DND-41 (cell line): ENCODE data around the gene DDX27.

Experiments
- EZH2 ChIP-seq: IDR thresholded peaks from 3 replicates; pipeline ENCODE4 v1.6.1; 2012; ENCODE audit warnings: borderline replicate concordance, low read depth, mild to moderate bottlenecking, moderate library complexity, low read length, inconsistent platforms; ENCODE audit not compliant: severe bottlenecking
- TF ChIP-seq, protein P1 (sequence below): IDR thresholded peaks from 2 replicates; pipeline ENCODE4 v1.5.1; 2012; ENCODE audit warnings: borderline replicate concordance, low read length, moderate library complexity, mild to moderate bottlenecking; ENCODE audit not compliant: poor library complexity, severe bottlenecking; ENCODE audit errors: extremely low read depth

DNA sequence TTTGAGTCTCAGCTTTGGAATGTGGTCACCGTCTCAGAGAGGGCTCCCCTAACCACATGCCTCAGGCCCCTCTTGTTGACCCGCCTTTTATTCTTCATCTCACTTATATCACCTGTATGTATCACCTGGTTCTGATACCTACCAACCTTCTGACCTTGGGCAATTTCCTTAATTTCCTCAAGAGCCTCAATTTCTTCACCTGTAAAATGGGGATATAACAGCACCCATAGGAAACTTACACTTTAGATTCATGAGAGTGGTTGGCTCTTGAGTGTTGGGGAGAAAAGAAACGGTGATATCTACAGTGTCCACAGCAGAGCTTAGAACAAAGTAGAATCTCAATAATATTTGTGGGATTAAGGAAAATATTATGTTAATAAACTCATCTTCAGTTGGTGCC lies 4.0 kb upstream of the DDX27 start:
- TF ChIP-seq, protein P1, sequence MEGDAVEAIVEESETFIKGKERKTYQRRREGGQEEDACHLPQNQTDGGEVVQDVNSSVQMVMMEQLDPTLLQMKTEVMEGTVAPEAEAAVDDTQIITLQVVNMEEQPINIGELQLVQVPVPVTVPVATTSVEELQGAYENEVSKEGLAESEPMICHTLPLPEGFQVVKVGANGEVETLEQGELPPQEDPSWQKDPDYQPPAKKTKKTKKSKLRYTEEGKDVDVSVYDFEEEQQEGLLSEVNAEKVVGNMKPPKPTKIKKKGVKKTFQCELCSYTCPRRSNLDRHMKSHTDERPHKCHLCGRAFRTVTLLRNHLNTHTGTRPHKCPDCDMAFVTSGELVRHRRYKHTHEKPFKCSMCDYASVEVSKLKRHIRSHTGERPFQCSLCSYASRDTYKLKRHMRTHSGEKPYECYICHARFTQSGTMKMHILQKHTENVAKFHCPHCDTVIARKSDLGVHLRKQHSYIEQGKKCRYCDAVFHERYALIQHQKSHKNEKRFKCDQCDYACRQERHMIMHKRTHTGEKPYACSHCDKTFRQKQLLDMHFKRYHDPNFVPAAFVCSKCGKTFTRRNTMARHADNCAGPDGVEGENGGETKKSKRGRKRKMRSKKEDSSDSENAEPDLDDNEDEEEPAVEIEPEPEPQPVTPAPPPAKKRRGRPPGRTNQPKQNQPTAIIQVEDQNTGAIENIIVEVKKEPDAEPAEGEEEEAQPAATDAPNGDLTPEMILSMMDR = no peak
- TF ChIP-seq EZH2 = no peak
